Neural progenitor cell (in vitro differentiated cells): Measurements from ENCODE around the gene NBEAL1. TPM values are rescaled to one million over a fixed set of nuclear protein-coding genes. Genes with fewer than 3 reads are reported as not detected.
"Not testable (repeated sequence)": the region's sequence is repeated elsewhere in the genome, so short reads cannot be mapped to it uniquely, and the experiment has no call there.

ENCODE experiments used
- DNase-seq: peaks from one replicate; pipeline ENCODE4 v3.0.0-alpha.2; 2016; ENCODE audit warnings: low spot score
- H2AFZ ChIP-seq: fragments of 200-600 bp; sonication (generic); replicated peaks from 2 replicates; pipeline ENCODE4 v1.6.1; 2016; ENCODE audit warnings: antibody characterized with exemption
- H3F3A ChIP-seq: fragments of 200-600 bp; sonication (generic); 2 replicates; pipeline ENCODE4 v1.6.1; 2016; ENCODE audit warnings: antibody characterized with exemption, low read depth
- H3K27ac ChIP-seq: fragments of 200-600 bp; sonication (generic); 2 replicates; pipeline ENCODE4 v1.5.1; 2016; ENCODE audit warnings: mild to moderate bottlenecking
- H3K27me3 ChIP-seq: fragments of 200-600 bp; sonication (generic); 2 replicates; pipeline ENCODE4 v1.6.1; 2016; ENCODE audit warnings: mild to moderate bottlenecking, moderate library complexity
- H3K36me3 ChIP-seq: fragments of 200-600 bp; sonication (generic); 2 replicates; pipeline ENCODE4 v1.5.1; 2016
- H3K4me1 ChIP-seq: fragments of 200-600 bp; sonication (generic); 2 replicates; pipeline ENCODE4 v1.6.1; 2016; ENCODE audit warnings: mixed run types
- H3K4me2 ChIP-seq: fragments of 200-600 bp; sonication (generic); 2 replicates; pipeline ENCODE4 v1.6.1; 2016
- H3K4me3 ChIP-seq: fragments of 200-600 bp; sonication (generic); 2 replicates; pipeline ENCODE4 v1.5.1; 2016
- H3K79me2 ChIP-seq: fragments of 200-600 bp; sonication (generic); 2 replicates; pipeline ENCODE4 v1.6.1; 2016; ENCODE audit warnings: low read depth
- H3K9ac ChIP-seq: fragments of 200-600 bp; sonication (generic); 2 replicates; pipeline ENCODE4 v1.6.1; 2016
- H3K9me3 ChIP-seq: fragments of 200-600 bp; sonication (generic); 2 replicates; pipeline ENCODE4 v1.5.1; 2016; ENCODE audit warnings: low read depth
- H4K20me1 ChIP-seq: fragments of 200-600 bp; sonication (generic); 2 replicates; pipeline ENCODE4 v1.6.1; 2016; ENCODE audit warnings: low read depth
- H3K27ac Mint-ChIP-seq: 3 replicates; pipeline ENCODE4 v1.8.0; 2021; ENCODE audit warnings: mixed read lengths
- H3K27me3 Mint-ChIP-seq: 2 replicates; pipeline ENCODE4 v1.8.0; 2022; ENCODE audit warnings: low read depth, mild to moderate bottlenecking, inconsistent platforms, moderate library complexity, mixed read lengths; ENCODE audit not compliant: insufficient read depth
- H3K36me3 Mint-ChIP-seq: 3 replicates; pipeline ENCODE4 v1.8.0; 2021; ENCODE audit warnings: mixed read lengths
- H3K4me1 Mint-ChIP-seq: 3 replicates; pipeline ENCODE4 v1.8.0; 2021; ENCODE audit warnings: mixed read lengths
- H3K4me3 Mint-ChIP-seq: 3 replicates; pipeline ENCODE4 v1.8.0; 2021; ENCODE audit warnings: mild to moderate bottlenecking, moderate library complexity, mixed read lengths
- H3K9me3 Mint-ChIP-seq: 3 replicates; pipeline ENCODE4 v1.8.0; 2020; ENCODE audit warnings: mixed read lengths
- EZH2 ChIP-seq: fragments of 200-600 bp; sonication (generic); IDR thresholded peaks from 2 replicates; pipeline ENCODE4 v1.6.1; 2017; ENCODE audit warnings: antibody characterized with exemption, mild to moderate bottlenecking, moderate library complexity
- EZH2phosphoT487 ChIP-seq: fragments of 200-600 bp; sonication (generic); IDR thresholded peaks from 2 replicates; pipeline ENCODE4 v1.6.1; 2017; ENCODE audit warnings: antibody characterized with exemption
- total RNA-seq: library from RNA; depleted of rRNA; stranded (reverse); fragments of >200 nt; gene quantifications from 2 replicates; pipeline ENCODE4 v1.2.3, GENCODE V29; 2015; ENCODE audit warnings: low replicate concordance
- TF ChIP-seq, protein P1 (sequence below): fragments of 200-600 bp; sonication (generic); IDR thresholded peaks from 2 replicates; pipeline ENCODE4 v1.5.1; 2017; ENCODE audit warnings: antibody characterized with exemption, mild to moderate bottlenecking

The NBEAL1 gene
- total RNA-seq, 1 donor from 2014 or later: 10.3 TPM

GRCh38 chr2:203175371-203175770 lies 160.7 kb downstream of the NBEAL1 start:
- Mint-ChIP-seq H3K9me3 (no peaks in the 10 kb centered on the region), H3K4me1 (no peaks in the 10 kb centered on the region), H3K36me3 (no peaks in the 10 kb centered on the region), H3K27ac (no peak overlapping the region), H3K4me3 (no peak overlapping the region), H3K27me3 (no peaks in the 10 kb centered on the region)
- no peak overlapping the region for H3K4me3 ChIP-seq
- H3F3A ChIP-seq: no peaks in the 10 kb centered on the region
- TF ChIP-seq, protein P1, sequence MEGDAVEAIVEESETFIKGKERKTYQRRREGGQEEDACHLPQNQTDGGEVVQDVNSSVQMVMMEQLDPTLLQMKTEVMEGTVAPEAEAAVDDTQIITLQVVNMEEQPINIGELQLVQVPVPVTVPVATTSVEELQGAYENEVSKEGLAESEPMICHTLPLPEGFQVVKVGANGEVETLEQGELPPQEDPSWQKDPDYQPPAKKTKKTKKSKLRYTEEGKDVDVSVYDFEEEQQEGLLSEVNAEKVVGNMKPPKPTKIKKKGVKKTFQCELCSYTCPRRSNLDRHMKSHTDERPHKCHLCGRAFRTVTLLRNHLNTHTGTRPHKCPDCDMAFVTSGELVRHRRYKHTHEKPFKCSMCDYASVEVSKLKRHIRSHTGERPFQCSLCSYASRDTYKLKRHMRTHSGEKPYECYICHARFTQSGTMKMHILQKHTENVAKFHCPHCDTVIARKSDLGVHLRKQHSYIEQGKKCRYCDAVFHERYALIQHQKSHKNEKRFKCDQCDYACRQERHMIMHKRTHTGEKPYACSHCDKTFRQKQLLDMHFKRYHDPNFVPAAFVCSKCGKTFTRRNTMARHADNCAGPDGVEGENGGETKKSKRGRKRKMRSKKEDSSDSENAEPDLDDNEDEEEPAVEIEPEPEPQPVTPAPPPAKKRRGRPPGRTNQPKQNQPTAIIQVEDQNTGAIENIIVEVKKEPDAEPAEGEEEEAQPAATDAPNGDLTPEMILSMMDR: no peak
- TF ChIP-seq EZH2 (no peak), EZH2phosphoT487 (no peak)
- no peaks in the 10 kb centered on the region for H3K4me1 ChIP-seq
- H3K27ac ChIP-seq: no peak overlapping the region
- no peaks in the 10 kb centered on the region for H3K9me3 ChIP-seq
- DNase-seq: no peak
- no peak overlapping the region for H3K9ac ChIP-seq
- no peaks in the 10 kb centered on the region for H3K79me2 ChIP-seq
- no peaks in the 10 kb centered on the region for H3K36me3 ChIP-seq
- no peak overlapping the region for H2AFZ ChIP-seq
- no peak overlapping the region for H3K4me2 ChIP-seq
- no peaks in the 10 kb centered on the region for H3K27me3 ChIP-seq
- no peaks in the 10 kb centered on the region for H4K20me1 ChIP-seq

DNA sequence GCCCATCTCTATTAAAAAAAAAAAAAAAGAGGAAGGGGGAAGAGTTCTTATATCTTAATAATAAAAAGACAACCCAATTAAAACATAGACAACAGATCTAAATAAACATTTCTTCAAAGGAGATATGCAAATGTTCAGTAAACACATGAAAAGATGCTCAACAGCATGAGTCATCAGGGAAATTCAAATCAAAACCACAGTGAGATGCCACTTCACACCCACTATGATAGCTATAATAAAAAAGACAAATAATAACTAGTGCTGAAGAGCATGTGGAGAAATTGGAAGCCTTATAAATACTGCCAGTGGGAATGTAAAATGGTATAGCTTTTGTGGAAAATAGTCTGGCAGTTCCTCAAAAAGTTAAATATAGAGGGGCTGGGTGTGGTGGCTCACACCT lies 162.7 kb downstream of the NBEAL1 start:
- Mint-ChIP-seq H3K4me1 (no peaks in the 10 kb centered on the region), H3K4me3 (no peak overlapping the region), H3K27ac (no peak overlapping the region), H3K36me3 (no peaks in the 10 kb centered on the region), H3K27me3 (no peaks in the 10 kb centered on the region), H3K9me3 (no peaks in the 10 kb centered on the region)
- Histone ChIP-seq H3K36me3 (no peaks in the 10 kb centered on the region), H2AFZ (no peak overlapping the region), H3K4me1 (no peaks in the 10 kb centered on the region), H3K4me3 (no peak overlapping the region), H3K4me2 (no peak overlapping the region), H3F3A (no peaks in the 10 kb centered on the region), H3K9me3 (no peaks in the 10 kb centered on the region), H3K9ac (no peak overlapping the region), H3K27ac (no peak overlapping the region), H3K27me3 (no peaks in the 10 kb centered on the region), H3K79me2 (no peaks in the 10 kb centered on the region), H4K20me1 (no peaks in the 10 kb centered on the region)
- no peak for DNase-seq
- TF ChIP-seq, protein P1: no peak
- TF ChIP-seq EZH2 (no peak), EZH2phosphoT487 (no peak)

- Histone ChIP-seq H3K4me2 (no peak overlapping the region), H2AFZ (no peak overlapping the region), H3F3A (no peaks in the 10 kb centered on the region), H3K4me1 (no peaks in the 10 kb centered on the region), H4K20me1 (no peaks in the 10 kb centered on the region), H3K9ac (no peak overlapping the region), H3K27me3 (no peaks in the 10 kb centered on the region), H3K27ac (no peak overlapping the region), H3K36me3 (peaks cover 5% of the 10 kb centered on the region), H3K9me3 (no peaks in the 10 kb centered on the region), H3K4me3 (no peak overlapping the region), H3K79me2 (no peaks in the 10 kb centered on the region)
- no peak for DNase-seq
- H3K36me3 Mint-ChIP-seq: peaks cover 6% of the 10 kb centered on the region
- no peaks in the 10 kb centered on the region for H3K4me1 Mint-ChIP-seq
- no peak for TF ChIP-seq EZH2phosphoT487
- no peak for TF ChIP-seq EZH2
- TF ChIP-seq, protein P1: no peak
- no peaks in the 10 kb centered on the region for H3K27me3 Mint-ChIP-seq
- no peak overlapping the region for H3K4me3 Mint-ChIP-seq
- H3K9me3 Mint-ChIP-seq: no peaks in the 10 kb centered on the region
- H3K27ac Mint-ChIP-seq: no peak overlapping the region
Measured at GRCh38 chr2:203185864-203186263, 171.2 kb downstream of the NBEAL1 start.

DNA sequence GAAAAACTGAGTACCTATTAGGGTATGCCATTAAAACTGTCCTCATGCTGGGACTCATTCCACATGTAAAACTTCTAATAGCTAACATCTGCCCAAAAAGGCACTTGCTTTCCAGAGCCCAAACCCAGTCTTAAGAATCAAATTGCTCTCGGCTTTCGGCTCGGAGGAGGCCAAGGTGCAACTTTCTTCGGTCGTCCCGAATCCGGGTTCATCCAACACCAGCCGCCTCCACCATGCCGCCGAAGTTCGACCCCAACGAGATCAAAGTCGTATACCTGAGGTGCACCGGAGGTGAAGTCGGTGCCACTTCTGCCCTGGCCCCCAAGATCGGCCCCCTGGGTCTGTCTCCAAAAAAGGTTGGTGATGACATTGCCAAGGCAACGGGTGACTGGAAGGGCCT lies 175.9 kb downstream of the NBEAL1 start:
- not testable (repeated sequence) for H3K27me3 Mint-ChIP-seq, H3K9ac ChIP-seq, H3K4me1 Mint-ChIP-seq, H3K36me3 ChIP-seq, H3K79me2 ChIP-seq, H3K4me2 ChIP-seq, H3K4me1 ChIP-seq, DNase-seq, H3K4me3 Mint-ChIP-seq, H4K20me1 ChIP-seq, H2AFZ ChIP-seq, H3F3A ChIP-seq, H3K4me3 ChIP-seq, H3K27ac ChIP-seq, H3K36me3 Mint-ChIP-seq, H3K27ac Mint-ChIP-seq, H3K27me3 ChIP-seq, H3K9me3 Mint-ChIP-seq, H3K9me3 ChIP-seq

DNA sequence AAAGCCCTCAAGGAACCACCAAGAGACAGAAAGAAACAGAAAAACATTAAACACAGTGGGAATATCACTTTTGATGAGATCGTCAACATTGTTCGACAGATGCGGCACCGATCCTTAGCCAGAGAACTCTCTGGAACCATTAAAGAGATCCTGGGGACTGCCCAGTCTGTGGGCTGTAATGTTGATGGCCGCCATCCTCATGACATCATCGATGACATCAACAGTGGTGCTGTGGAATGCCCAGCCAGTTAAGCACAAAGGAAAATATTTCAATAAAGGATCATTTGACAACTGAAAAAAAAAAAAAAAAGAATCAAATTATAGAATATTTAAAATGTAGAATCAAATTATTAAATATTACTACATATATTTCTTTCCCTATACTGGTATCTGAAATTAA lies 176.4 kb downstream of the NBEAL1 start:
- H3K27me3 ChIP-seq, H3K79me2 ChIP-seq, H2AFZ ChIP-seq, H4K20me1 ChIP-seq, H3K4me3 Mint-ChIP-seq, H3K9me3 ChIP-seq, H3K27me3 Mint-ChIP-seq, H3K4me3 ChIP-seq, H3K9me3 Mint-ChIP-seq, H3K27ac ChIP-seq, H3K27ac Mint-ChIP-seq, H3F3A ChIP-seq, H3K36me3 ChIP-seq, H3K4me2 ChIP-seq, H3K9ac ChIP-seq, H3K36me3 Mint-ChIP-seq, H3K4me1 ChIP-seq, DNase-seq, H3K4me1 Mint-ChIP-seq: not testable (repeated sequence)
